HCT116 (cell line): Measurements from ENCODE around the gene USP15. TPM values are rescaled to one million over a fixed set of nuclear protein-coding genes. Genes with fewer than 3 reads are reported as not detected.

Experiments
- ATAC-seq: fragments of 200-7000 bp; cut with Tn5 transposase; 2 replicates; pipeline ENCODE4 v1.9.1; 2020; ENCODE audit warnings: mild to moderate bottlenecking, moderate library complexity
- BruUV-seq: library from RNA; stranded (reverse); fragments of 400-500 nt; replicated peaks from 2 replicates; lab custom pipeline; 2021; lab: Mats Ljungman, UMichigan
- CTCF ChIA-PET: fragments of 300-600 bp; sonication (Branson Sonifier 250); formaldehyde crosslinking; loops from one replicate; lab custom pipeline; 2021; ENCODE audit warnings: antibody characterized with exemption; lab: Charles Lee
- POLR2A ChIA-PET: fragments of 300-600, 350-600 bp; sonication (Branson Sonifier 250); formaldehyde crosslinking; loops from one replicate; lab custom pipeline; 2021; ENCODE audit warnings: antibody characterized with exemption; lab: Charles Lee
- RAD21 ChIA-PET, 2 experiments: fragments of 300-600 bp; sonication (Branson Sonifier 250); formaldehyde crosslinking; loops; one replicate each; lab custom pipeline; 2023; ENCODE audit warnings: low total read pairs in 2 of 2; ENCODE audit not compliant: uncharacterized antibody in 2 of 2, unreplicated experiment in 2 of 2, low non-redundant PET in 1 of 2; lab: Charles Lee
- DNase-seq: peaks from one replicate; pipeline ENCODE4 v3.0.0-alpha.2; 2010; ENCODE audit warnings: low read depth, low spot score
- H2AFZ ChIP-seq: fragments of 200-600 bp; shearing (Covaris generic), sonication (generic); 2 replicates; pipeline ENCODE4 v1.6.1; 2017; ENCODE audit warnings: low read depth, mixed run types, mixed read lengths, antibody characterized with exemption, low read length; ENCODE audit not compliant: poor library complexity, severe bottlenecking
- H3K27ac ChIP-seq: 2 replicates; pipeline ENCODE4 v1.5.1; 2012; ENCODE audit warnings: low read depth, low read length
- H3K27me3 ChIP-seq: fragments of 200-600 bp; sonication (generic); 2 replicates; pipeline ENCODE4 v1.6.1; 2016; ENCODE audit warnings: mixed run types, low read length, mixed read lengths; ENCODE audit not compliant: insufficient read depth
- H3K36me3 ChIP-seq, 2 experiments: fragments of 200-500 bp in 1 of 2; fragments of 200-600 bp in 1 of 2; sonication (Bioruptor generic) in 1 of 2; sonication (generic) in 1 of 2; 2 replicates each; pipeline versions ENCODE4 v1.5.1 to v1.6.1; 2014 to 2016; ENCODE audit warnings: low read length in 2 of 2, inconsistent platforms in 1 of 2, mixed read lengths in 1 of 2, mixed run types in 1 of 2; ENCODE audit not compliant: insufficient read depth in 2 of 2, control insufficient read depth in 1 of 2
- H3K4me1 ChIP-seq, 2 experiments: fragments of 200-600 bp in 1 of 2; sonication (generic) in 1 of 2; 2 replicates each; pipeline versions ENCODE4 v1.5.1 to v1.6.1; 2012 to 2017; ENCODE audit warnings: low read length in 2 of 2, inconsistent platforms in 1 of 2, mild to moderate bottlenecking in 1 of 2, mixed read lengths in 1 of 2, mixed run types in 1 of 2, moderate library complexity in 1 of 2; ENCODE audit not compliant: insufficient read depth in 2 of 2, control insufficient read depth in 1 of 2
- H3K4me2 ChIP-seq: fragments of 200-600 bp; sonication (generic); 2 replicates; pipeline ENCODE4 v1.6.1; 2017; ENCODE audit warnings: mixed run types, low read length, mixed read lengths
- H3K4me3 ChIP-seq, 2 experiments: fragments of 200-600 bp in 1 of 2; sonication (generic) in 1 of 2; replicated peaks in 1 of 2; 2 replicates each; pipeline ENCODE4 v1.5.1; 2011 to 2016; ENCODE audit warnings: low read length in 2 of 2, control low read depth in 1 of 2, low read depth in 1 of 2, mild to moderate bottlenecking in 1 of 2, mixed read lengths in 1 of 2, mixed run types in 1 of 2
- H3K79me2 ChIP-seq: fragments of 200-600 bp; sonication (generic); 2 replicates; pipeline ENCODE4 v1.6.1; 2017; ENCODE audit warnings: mild to moderate bottlenecking, mixed run types, low read length, moderate library complexity, mixed read lengths; ENCODE audit not compliant: insufficient read depth
- H3K9ac ChIP-seq: fragments of 200-600 bp; sonication (generic); 2 replicates; pipeline ENCODE4 v1.6.1; 2016; ENCODE audit warnings: low read length, mixed read lengths
- H3K9me2 ChIP-seq: fragments of 200-600 bp; sonication (generic), shearing (Covaris generic); 2 replicates; pipeline ENCODE4 v1.6.1; 2017; ENCODE audit warnings: mixed run types, mild to moderate bottlenecking, moderate library complexity; ENCODE audit not compliant: insufficient read depth
- H3K9me3 ChIP-seq, 2 experiments: fragments of 200-500 bp in 1 of 2; fragments of 200-600 bp in 1 of 2; sonication (Bioruptor generic) in 1 of 2; sonication (generic) in 1 of 2; 2 replicates each; pipeline ENCODE4 v1.6.1; 2014 to 2017; ENCODE audit warnings: low read length in 2 of 2, mixed read lengths in 2 of 2, inconsistent platforms in 1 of 2, low read depth in 1 of 2, mild to moderate bottlenecking in 1 of 2, mixed run types in 1 of 2, moderate library complexity in 1 of 2; ENCODE audit not compliant: control insufficient read depth in 1 of 2, insufficient read depth in 1 of 2
- H4K20me1 ChIP-seq: fragments of 200-600 bp; sonication (generic), shearing (Covaris generic); 2 replicates; pipeline ENCODE4 v1.6.1; 2017; ENCODE audit warnings: mixed run types, mild to moderate bottlenecking, moderate library complexity; ENCODE audit not compliant: insufficient read depth
- EGR1 ChIP-seq: IDR thresholded peaks from 2 replicates; pipeline ENCODE4 v1.6.1; 2012; ENCODE audit warnings: low read depth
- ELF1 ChIP-seq: IDR thresholded peaks from 2 replicates; pipeline ENCODE4 v1.6.1; 2012; ENCODE audit warnings: low read depth, borderline replicate concordance
- EZH2 ChIP-seq: fragments of 200-600 bp; sonication (generic); IDR thresholded peaks from 2 replicates; pipeline ENCODE4 v1.6.1; 2017; ENCODE audit warnings: antibody characterized with exemption, mixed run types
- FOSL1 ChIP-seq: IDR thresholded peaks from 2 replicates; pipeline ENCODE4 v1.6.1; 2012; ENCODE audit warnings: low read depth
- JUND ChIP-seq: IDR thresholded peaks from 2 replicates; pipeline ENCODE4 v1.6.1; 2012
- POLR2A ChIP-seq: IDR thresholded peaks from 2 replicates; pipeline ENCODE4 v1.7.0; 2011; ENCODE audit warnings: borderline replicate concordance; ENCODE audit not compliant: insufficient read depth, insufficient read length; ENCODE audit errors: extremely low read depth
- POLR2AphosphoS5 ChIP-seq: IDR thresholded peaks from 2 replicates; pipeline ENCODE4 v1.6.1; 2011; ENCODE audit warnings: mild to moderate bottlenecking, low read depth, low read length, moderate library complexity
- RAD21 ChIP-seq: IDR thresholded peaks from 2 replicates; pipeline ENCODE4 v1.6.1; 2012; ENCODE audit warnings: low read depth, mild to moderate bottlenecking
- SIN3A ChIP-seq: IDR thresholded peaks from 2 replicates; pipeline ENCODE4 v1.6.1; 2012; ENCODE audit warnings: low read depth
- SP1 ChIP-seq: IDR thresholded peaks from 2 replicates; pipeline ENCODE4 v1.6.1; 2012; ENCODE audit warnings: low read depth
- SRF ChIP-seq: IDR thresholded peaks from 2 replicates; pipeline ENCODE4 v1.6.1; 2012; ENCODE audit warnings: low read depth
- YY1 ChIP-seq: IDR thresholded peaks from 2 replicates; pipeline ENCODE4 v1.6.1; 2011; ENCODE audit warnings: low read length, low read depth, moderate library complexity, mild to moderate bottlenecking; ENCODE audit not compliant: insufficient replicate concordance; ENCODE audit errors: extremely low read depth
- ZNF274 ChIP-seq: fragments of 200-500 bp; sonication (Bioruptor generic); IDR thresholded peaks from 2 replicates; pipeline ENCODE4 v1.6.1; 2014; ENCODE audit warnings: mild to moderate bottlenecking, low read depth, low read length, inconsistent platforms
- intact Hi-C: fragments of 100-400 bp; cut with micrococcal nuclease; formaldehyde crosslinking; loops from 2 replicates; pipeline ENCODE4 v1.10.0; 2022
- total RNA-seq: library from RNA; stranded (reverse); gene quantifications from one replicate; pipeline ENCODE4 v1.2.1, GENCODE V29; 2021; ENCODE audit not compliant: unreplicated experiment
- TF ChIP-seq, protein P1 (sequence below), 3 experiments: fragments of 200-600 bp in 1 of 3; sonication (generic) in 1 of 3; IDR thresholded peaks in 2 of 3; conservative IDR thresholded peaks in 1 of 3; 2 replicates each; pipeline ENCODE4 v1.5.1; 2012 to 2017; ENCODE audit warnings: low read depth in 2 of 3, low read length in 2 of 3, antibody characterized with exemption in 1 of 3, borderline replicate concordance in 1 of 3, control low read depth in 1 of 3, mild to moderate bottlenecking in 1 of 3, mixed read lengths in 1 of 3, mixed run types in 1 of 3, moderate library complexity in 1 of 3; ENCODE audit not compliant: insufficient read depth in 1 of 3
- TF ChIP-seq, protein P2 (sequence below): IDR thresholded peaks from 2 replicates; pipeline ENCODE4 v1.6.1; 2012

USP15 gene
- total RNA-seq, 1 experiment from 2014 or later: 49.5 TPM

DNA sequence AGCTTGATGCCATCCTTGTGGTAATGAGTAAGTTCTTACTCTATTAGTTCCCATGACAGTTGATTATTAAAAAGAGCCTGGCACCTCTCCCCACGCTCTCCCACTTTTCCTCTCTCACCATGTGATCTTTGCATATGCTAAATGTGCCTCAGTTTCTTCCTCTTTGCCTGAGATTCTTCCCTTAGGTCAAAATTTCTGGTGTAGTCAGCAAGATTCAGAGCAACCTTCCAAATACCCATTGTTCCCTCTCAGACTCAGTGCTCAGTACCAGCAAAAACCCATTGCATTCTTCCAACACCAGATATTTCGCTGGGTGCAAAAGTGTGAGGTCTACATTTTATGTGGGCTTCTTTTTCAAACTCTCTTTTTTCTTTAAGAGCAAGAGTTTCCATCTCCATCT is 10.8 kb upstream of the USP15 start:
- no peaks in the 10 kb centered on the region for H3K27me3 ChIP-seq
- no peak overlapping the region for H2AFZ ChIP-seq
- no TSS peak for BruUV-seq
- ATAC-seq (no peak), DNase-seq (no peak)
- H3K36me3 ChIP-seq: no peaks in the 10 kb centered on the region
- no peak overlapping the region for H3K27ac ChIP-seq
- ChIA-PET CTCF (no interaction called here), RAD21 (no interaction called here), POLR2A (no interaction called here)
- H3K9me2 ChIP-seq: no peaks in the 10 kb centered on the region
- intact Hi-C loops: no loop called here
- H4K20me1 ChIP-seq: no peaks in the 10 kb centered on the region
- no peaks in the 10 kb centered on the region for H3K4me1 ChIP-seq
- no peak overlapping the region for H3K4me3 ChIP-seq
- no peaks in the 10 kb centered on the region for H3K9me3 ChIP-seq
- H3K79me2 ChIP-seq: no peaks in the 10 kb centered on the region
- no peak overlapping the region for H3K4me2 ChIP-seq
- no peak for TF ChIP-seq FOSL1
- no peak for TF ChIP-seq POLR2A
- TF ChIP-seq SP1: no peak
- TF ChIP-seq YY1: no peak
- H3K9ac ChIP-seq: no peak overlapping the region

DNA sequence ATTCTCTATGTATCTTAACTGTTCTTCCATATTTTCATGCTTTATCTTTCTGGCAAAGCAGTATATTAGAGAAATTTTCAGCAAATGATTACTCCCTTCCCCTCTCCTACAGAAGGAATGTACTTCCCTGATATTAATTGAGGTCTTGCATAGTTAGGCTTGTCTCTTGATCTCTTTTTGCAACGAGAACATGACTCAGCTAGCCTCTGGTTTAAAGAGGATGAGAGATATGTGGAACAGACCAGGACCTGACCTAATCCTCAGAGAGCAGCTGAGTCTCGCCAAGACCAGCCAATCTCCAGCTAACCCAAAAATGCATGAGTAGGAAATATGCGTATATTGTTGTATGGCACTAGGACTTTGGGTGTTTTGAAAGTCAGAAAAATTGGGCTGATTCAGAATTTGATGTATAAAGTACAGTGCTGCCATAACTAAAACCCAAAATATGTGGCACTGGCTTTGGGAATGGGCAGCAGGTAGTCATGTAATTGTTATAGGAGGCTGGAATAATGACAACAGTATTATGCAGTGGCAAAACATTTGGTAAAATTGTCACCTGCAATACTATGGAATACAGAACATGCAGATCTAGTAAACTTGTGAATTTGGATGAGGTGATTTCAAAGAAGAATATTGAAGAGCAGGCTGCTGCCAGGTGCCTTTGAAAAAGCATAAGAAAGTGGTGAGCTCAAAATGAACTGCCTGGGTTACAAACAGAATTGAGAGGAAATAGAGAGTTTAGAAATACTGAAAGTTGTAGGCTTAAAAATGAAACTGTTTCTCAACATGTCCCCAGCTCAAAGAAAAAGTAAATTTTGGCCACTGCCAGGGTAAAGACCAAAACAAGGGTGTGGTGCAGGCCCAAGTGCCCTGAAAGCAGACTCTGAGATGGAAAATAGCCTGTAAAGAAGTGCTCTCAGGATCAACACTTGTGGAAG is 9.3 kb upstream of the USP15 start:
- POLR2A ChIA-PET: interaction anchor here (1.0 kb wide), 1 partner anchor 9 kb away, joined by 3 read pairs; no protein-coding TSS in a partner anchor
- Histone ChIP-seq H3K79me2 (no peaks in the 10 kb centered on the region), H3K4me3 (no peak overlapping the region), H3K9ac (no peak overlapping the region), H3K4me1 (no peaks in the 10 kb centered on the region), H3K27me3 (no peaks in the 10 kb centered on the region), H3K36me3 (no peaks in the 10 kb centered on the region), H3K9me2 (no peaks in the 10 kb centered on the region), H3K27ac (no peak overlapping the region), H2AFZ (no peak overlapping the region), H3K4me2 (no peak overlapping the region), H4K20me1 (no peaks in the 10 kb centered on the region), H3K9me3 (no peaks in the 10 kb centered on the region)
- intact Hi-C loops: no loop called here
- RAD21 ChIA-PET: no interaction called here
- DNase-seq (no peak), ATAC-seq (no peak)
- no TSS peak for BruUV-seq
- CTCF ChIA-PET: no interaction called here
- TF ChIP-seq EZH2 (no peak), ZNF274 (no peak), EGR1 (no peak), ELF1 (no peak), RAD21 (no peak), SRF (no peak), YY1 (no peak), POLR2AphosphoS5 (no peak), FOSL1 (no peak), SIN3A (no peak), JUND (no peak)
- TF ChIP-seq, protein P1, sequence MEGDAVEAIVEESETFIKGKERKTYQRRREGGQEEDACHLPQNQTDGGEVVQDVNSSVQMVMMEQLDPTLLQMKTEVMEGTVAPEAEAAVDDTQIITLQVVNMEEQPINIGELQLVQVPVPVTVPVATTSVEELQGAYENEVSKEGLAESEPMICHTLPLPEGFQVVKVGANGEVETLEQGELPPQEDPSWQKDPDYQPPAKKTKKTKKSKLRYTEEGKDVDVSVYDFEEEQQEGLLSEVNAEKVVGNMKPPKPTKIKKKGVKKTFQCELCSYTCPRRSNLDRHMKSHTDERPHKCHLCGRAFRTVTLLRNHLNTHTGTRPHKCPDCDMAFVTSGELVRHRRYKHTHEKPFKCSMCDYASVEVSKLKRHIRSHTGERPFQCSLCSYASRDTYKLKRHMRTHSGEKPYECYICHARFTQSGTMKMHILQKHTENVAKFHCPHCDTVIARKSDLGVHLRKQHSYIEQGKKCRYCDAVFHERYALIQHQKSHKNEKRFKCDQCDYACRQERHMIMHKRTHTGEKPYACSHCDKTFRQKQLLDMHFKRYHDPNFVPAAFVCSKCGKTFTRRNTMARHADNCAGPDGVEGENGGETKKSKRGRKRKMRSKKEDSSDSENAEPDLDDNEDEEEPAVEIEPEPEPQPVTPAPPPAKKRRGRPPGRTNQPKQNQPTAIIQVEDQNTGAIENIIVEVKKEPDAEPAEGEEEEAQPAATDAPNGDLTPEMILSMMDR (IDR thresholded peaks at IDR 0.05 in 2 of 3, conservative IDR thresholded peaks at IDR 0.05 in 1 of 3; ENCODE audit: borderline replicate concordance in 1 of 3, insufficient read depth in 1 of 3, low read depth in 2 of 3, low read length in 2 of 3): no peak
- TF ChIP-seq, protein P2, sequence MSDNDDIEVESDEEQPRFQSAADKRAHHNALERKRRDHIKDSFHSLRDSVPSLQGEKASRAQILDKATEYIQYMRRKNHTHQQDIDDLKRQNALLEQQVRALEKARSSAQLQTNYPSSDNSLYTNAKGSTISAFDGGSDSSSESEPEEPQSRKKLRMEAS: no peak
